HG03558 (cell line): Measurements from ENCODE around the gene CACHD1.

Experiments
- ATAC-seq: cut with Tn5 transposase; IDR thresholded peaks from one replicate; pipeline ENCODE4 v1.9.1; 2021; ENCODE audit warnings: moderate number of reproducible peaks; ENCODE audit not compliant: unreplicated experiment; ENCODE audit errors: extremely low read depth

Gene CACHD1

GRCh38 chr1:64517640-64518039, 47.7 kb downstream of the CACHD1 start:
- ATAC-seq = no peak

DNA sequence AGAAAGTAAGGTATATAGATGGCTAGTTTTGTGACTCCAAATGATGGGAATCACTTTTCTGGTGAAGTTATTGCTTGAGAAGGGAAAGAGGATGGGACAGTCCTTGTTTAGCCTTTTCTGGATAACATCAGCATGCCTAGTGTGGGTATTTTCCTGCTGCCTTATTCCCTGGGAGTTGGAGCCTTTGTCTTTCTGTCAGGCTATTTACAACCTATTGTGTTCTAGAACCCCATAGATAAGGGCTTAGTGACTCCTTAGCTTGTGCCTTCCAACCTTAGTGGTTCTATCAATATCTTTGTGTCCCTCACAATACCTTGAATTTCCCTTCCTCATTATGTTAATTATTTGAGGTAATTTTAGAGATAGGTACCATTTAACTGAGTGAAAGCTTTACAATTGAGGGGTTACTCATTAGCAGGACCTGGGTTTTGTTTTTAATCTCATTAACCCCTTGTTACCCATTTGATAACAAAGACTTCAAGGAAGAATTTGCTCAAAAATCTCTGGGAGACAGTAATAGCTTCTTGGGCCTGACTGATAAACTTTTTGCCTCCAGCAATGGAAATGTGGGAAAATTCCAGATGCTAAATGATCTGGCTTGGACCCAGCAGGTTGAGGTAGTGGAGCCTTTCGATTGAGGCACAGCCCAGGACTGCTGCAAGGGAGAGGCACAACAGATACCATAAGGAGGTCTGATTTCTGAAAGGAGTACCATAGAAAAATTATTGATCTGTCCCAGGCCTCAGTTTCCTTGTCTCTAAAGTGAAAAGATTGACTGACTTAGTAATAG, 49.0 kb downstream of the CACHD1 start:
- no peak for ATAC-seq

GRCh38 chr1:64519901-64520300, 50.0 kb downstream of the CACHD1 start:
- ATAC-seq = no peak

DNA sequence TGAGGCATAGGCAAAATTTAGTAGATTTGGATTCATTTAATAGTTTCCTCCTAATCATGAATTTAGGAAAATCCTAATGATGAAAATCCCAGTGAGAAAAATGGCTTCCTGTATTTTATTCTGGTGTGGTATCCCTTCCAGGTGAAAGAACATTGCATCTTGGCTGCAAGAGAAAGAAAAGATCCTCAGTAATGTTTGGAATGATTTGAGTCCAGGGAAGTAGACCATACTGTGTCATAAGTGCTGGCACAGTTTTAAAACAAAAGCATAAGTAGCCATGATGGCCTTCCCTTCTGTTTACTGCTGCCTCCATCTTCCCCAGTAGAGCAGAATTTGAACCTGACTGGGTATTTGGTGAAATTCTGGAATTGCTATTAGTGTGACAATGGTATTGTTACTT, 52.8 kb downstream of the CACHD1 start:
- no peak for ATAC-seq

- no peak for ATAC-seq
These were observed 53.7 kb downstream of the CACHD1 start for GRCh38 chr1:64523413-64524337.

DNA sequence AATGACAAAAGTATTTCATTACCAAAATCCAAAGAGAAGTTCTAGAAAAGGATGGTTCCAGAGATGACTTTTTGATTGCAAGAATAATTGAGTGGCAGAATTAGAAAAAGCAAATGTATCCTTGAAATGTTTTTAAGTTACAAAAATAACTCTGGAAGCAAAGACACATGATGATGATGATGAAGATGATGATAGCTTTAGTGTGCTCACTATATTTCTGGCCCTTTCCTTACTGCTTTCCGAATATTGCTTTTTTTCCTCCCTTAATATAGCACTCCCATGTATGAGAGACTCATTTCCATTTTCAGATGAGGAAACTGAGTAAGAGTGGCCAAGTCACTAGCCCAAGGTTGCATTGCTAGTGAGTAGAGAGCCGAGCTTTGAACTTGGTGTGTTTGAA, 54.7 kb downstream of the CACHD1 start:
- no peak for ATAC-seq

- ATAC-seq = no peak
These were observed 55.3 kb downstream of the CACHD1 start for GRCh38 chr1:64525116-64525686.

- ATAC-seq = no peak
These were observed 56.4 kb downstream of the CACHD1 start for GRCh38 chr1:64526312-64526711.

- no peak for ATAC-seq
These were observed 57.2 kb downstream of the CACHD1 start for GRCh38 chr1:64527165-64527564.

DNA sequence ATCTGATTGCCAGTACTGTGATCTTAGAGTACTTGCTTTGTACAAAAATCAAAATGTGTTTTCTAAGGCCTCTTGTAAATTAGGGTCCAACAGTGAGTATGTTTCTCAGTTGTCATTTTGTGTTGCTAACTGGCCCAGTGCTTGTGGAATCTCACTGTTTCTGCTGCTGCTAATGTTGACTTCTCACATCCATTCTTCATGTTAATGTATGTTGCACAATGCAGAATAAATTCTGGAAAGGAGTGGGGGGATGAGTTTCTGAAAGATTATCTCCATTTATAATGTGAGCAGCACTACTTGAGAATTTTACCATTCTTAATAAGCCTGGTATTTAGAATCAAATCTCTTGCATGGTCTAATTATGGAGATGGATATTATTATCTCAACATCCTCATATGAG, 57.9 kb downstream of the CACHD1 start:
- no peak for ATAC-seq

- ATAC-seq = no peak
These were observed 61.2 kb downstream of the CACHD1 start for GRCh38 chr1:64530969-64531692.

- ATAC-seq = no peak
These were observed 62.7 kb downstream of the CACHD1 start for GRCh38 chr1:64532646-64533045.

DNA sequence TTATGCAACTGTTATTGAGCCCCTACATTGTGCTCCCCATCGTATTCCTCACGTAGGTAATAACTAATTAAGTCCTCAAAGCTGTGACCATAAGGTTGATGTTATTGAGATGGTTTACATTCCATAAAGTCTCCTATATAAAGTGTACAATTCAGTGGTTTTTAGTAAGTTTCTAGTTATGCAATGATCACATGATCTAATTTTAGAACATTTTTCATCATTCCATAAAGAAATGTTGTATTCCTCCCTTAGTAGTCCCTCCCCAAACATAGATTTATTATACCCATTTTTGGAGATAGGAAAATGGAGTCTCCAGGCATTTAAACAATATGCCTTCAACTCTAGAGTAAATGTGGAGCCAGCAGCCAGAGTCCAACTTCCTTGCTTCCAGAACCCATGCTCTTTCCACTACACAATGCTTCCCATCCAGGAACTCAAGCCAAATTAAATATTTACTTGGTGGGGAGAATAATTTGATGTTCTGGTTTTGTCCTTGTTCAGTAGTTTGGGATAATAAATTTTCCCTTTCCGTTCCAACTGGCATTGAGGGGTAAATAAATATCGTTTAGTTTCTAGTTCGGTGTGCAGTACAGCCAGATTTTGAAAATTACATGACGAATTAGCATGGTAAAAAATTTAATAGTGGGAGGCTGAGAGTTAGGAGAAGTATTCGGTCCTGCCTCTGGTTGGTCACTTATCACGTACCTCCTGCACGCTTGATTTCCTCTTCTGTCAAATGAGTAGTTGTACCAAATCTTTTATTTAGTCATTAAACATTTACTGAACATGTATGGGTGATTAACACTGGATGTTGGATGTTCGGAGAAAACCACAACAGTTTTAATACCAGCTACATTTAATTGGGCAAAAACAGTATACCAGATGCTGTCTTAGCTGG, 66.3 kb downstream of the CACHD1 start:
- no peak for ATAC-seq

- no peak for ATAC-seq
These were observed 67.0 kb downstream of the CACHD1 start for GRCh38 chr1:64536836-64537490.

DNA sequence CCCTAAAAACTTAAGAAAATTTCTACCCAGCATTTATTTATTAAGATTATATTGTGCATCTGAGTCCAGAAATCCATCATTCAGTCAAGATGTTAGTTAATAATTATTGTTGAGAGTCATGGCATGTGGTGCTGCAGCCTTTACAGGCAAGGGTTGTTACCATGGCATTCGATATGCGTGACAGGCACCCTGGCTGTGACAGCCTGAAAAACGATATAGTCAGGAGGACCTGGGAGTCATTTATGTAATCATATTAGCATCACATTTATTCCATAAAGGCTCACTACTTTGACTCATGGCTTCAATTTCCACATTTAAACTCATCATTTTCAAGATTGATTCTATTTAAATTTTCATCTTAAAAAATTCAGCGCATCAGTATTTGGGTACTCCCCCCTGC, 68.0 kb downstream of the CACHD1 start:
- no peak for ATAC-seq

GRCh38 chr1:64538389-64538788, 68.5 kb downstream of the CACHD1 start:
- no peak for ATAC-seq

DNA sequence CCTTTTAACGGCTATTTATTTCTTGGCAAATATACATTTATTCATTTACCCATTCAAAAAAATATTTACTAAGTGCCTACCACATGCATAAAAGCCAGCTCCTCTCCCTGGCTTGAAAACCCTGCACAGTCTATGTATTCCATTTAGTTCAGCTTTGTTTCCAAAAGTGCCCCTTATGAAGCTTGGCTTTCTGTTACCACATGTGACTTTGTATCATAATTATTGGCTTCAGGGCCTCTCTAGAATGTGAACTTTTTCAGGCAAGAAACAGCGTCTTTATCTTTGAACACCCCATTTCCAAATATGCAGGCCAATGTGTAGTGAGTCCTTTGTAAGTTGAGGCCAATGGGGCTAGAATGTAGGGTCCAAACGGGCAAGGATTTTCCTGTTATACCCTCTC, 69.4 kb downstream of the CACHD1 start:
- no peak for ATAC-seq

DNA sequence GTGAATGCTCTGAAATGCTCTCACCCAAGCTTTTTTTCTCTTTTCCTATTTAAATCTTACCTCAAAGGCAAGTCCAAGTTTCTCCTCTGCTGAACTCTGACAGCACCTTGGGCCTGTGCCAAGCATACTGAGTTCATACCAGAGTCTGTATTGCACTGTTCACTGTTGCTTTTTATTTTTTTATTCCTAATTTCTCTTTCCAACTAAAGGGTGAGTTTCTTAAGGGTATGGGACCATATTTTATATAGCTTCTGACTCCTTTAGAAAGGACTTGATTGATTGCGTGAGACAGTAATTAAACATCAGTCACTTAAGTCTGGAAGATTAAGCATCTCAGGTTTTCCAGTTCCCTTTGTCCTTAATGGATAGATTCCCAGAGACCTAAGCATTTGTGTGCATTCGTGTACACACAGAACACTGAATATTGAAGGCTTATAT, 69.9 kb downstream of the CACHD1 start:
- no peak for ATAC-seq

- ATAC-seq = no peak
These were observed 70.4 kb downstream of the CACHD1 start for GRCh38 chr1:64540265-64540791.
